B cell (primary cell): ENCODE measurements around the gene HYOU1.

Experiments
- EZH2 ChIP-seq: IDR thresholded peaks from 2 replicates; pipeline ENCODE4 v1.6.1; 2012; ENCODE audit warnings: borderline replicate concordance, low read depth, mild to moderate bottlenecking, moderate library complexity, low read length; ENCODE audit not compliant: insufficient read depth, poor library complexity, severe bottlenecking
- TF ChIP-seq, protein P1 (sequence below): fragments of 200-600 bp; IDR thresholded peaks from one replicate; pipeline ENCODE4 v1.8.0; 2022; ENCODE audit warnings: antibody characterized with exemption, mild to moderate bottlenecking

DNA sequence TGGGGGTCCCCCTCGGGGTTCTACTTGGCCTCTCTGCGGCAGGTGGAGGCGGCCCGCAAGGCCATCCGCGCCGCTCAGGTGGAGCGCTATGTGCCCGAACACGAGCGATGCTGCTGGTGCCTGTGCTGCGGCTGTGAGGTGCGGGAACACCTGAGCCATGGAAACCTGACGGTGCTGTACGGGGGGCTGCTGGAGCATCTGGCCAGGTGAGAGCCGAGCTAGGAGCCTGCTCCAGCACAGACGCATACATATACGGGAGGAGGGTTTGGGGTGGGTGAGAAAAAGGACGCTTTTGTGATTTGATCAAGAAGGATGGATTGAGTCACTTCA lies 58.7 kb downstream of the HYOU1 start:
- TF ChIP-seq, protein P1, sequence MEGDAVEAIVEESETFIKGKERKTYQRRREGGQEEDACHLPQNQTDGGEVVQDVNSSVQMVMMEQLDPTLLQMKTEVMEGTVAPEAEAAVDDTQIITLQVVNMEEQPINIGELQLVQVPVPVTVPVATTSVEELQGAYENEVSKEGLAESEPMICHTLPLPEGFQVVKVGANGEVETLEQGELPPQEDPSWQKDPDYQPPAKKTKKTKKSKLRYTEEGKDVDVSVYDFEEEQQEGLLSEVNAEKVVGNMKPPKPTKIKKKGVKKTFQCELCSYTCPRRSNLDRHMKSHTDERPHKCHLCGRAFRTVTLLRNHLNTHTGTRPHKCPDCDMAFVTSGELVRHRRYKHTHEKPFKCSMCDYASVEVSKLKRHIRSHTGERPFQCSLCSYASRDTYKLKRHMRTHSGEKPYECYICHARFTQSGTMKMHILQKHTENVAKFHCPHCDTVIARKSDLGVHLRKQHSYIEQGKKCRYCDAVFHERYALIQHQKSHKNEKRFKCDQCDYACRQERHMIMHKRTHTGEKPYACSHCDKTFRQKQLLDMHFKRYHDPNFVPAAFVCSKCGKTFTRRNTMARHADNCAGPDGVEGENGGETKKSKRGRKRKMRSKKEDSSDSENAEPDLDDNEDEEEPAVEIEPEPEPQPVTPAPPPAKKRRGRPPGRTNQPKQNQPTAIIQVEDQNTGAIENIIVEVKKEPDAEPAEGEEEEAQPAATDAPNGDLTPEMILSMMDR = no peak
- TF ChIP-seq EZH2 = no peak
